ACHN (cell line): ENCODE data around the gene ASB3.
"Not testable (repeated sequence)": the region's sequence is repeated elsewhere in the genome, so short reads cannot be mapped to it uniquely, and the experiment has no call there.

Experiments
- DNase-seq: peaks from one replicate; pipeline ENCODE4 v3.0.0-alpha.2; 2015
- in situ Hi-C: cut with HindIII; loops from 2 replicates; pipeline ENCODE4 v1.10.0; 2017; ENCODE audit warnings: low sequenced_read_pairs, low pct_ligation_motif_present, low pct_unique_long_range_greater_than_20kb

Gene ASB3

DNA sequence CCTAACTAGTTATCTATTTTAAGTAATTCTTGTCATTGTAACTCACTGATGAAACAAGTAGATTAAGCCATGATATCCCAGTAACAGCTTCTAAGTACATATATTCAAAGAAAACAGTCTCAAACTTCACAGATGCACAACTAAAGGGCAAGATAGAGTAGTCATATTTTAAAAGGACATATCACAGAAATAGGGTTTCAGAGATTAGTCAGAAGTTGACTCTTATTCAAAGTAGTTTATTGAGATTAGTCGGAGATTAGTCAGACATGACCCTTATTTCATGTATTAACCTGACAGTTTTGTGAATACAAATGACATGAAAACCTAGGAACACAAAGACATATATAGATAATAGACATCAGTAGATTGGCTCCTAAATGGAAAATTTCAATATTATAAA is 35.0 kb downstream of the ASB3 start:
- no peak for DNase-seq
- in situ Hi-C loops = no loop called here

DNA sequence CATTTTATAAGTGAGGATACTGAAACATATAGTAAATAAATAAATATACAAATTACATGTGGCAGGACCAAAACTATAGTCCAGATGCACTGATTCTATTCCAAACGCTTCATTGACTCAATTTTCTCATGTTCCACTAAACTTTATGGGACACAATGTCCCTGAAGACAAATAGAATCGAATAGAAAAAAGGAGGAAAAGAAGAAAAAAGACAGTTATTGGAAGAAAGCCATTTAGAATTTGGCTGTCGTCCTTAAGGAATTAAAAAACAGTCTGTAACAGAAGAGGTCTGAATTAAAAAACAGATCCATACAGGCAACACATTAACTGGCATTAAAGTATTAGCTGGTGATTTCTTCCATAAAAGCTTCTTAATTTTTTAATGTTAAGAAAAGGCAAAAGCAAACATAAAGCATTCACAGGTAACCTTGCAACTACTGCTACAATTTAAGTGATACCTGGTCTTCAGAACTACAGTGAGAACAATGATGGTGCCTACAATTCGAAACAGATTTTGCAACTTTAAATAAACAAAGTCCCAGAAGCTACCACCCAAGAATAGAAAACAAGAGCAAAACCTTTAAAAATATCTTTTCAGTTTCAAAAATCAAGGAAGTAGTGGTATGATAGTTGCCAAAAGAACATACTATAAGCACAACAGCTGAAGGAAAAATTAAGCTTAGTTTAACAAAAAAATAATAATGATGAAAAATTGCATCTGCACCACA is 36.5 kb downstream of the ASB3 start:
- in situ Hi-C loops = no loop called here
- no peak for DNase-seq

GRCh38 chr2:53744395-53745065 is 42.2 kb downstream of the ASB3 start:
- in situ Hi-C loops = no loop called here

GRCh38 chr2:53740170-53740569 is 46.6 kb downstream of the ASB3 start:
- in situ Hi-C loops = no loop called here
- DNase-seq = peak; percentile 47

More at GRCh38 chr2:53744395-53745065, 42.2 kb downstream of the ASB3 start:
- DNase-seq = no peak

DNA sequence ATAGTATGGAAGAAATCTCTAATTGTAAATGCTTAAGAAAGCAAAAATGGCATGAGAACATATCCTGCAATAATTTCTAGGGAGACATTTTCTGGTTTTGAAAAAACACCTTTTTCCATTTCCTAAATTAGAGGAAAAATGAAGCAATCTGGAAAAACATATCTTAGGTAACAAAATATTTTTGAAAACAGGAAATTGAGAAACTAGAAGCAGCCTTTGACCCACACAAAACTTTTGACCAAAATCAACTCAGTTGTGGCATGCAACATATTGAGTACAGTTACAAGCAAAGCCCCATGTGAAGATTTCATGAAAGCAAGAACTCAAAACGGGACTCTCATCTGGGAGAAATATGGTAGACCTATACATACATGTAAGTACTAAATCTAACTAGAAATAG is 47.7 kb downstream of the ASB3 start:
- DNase-seq = no peak

DNA sequence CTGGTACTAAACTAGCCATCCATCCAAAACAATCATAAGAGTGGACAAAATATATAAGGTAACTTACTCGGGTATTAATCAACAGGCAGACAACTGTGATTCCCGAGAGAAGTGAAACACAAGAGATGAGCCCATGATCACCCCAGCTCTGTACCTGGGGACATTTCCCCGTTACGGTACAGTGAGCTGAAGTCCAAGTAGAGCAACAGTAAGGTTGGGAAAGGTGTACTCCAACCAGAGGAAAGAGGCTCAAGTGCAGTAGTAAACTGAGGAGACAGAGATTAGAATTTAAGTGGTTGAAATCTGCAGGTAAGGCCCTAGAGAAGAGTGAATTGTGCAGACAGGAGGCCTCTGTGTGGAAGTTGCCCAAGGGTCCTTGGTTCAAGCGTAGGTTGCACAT is 49.7 kb downstream of the ASB3 start:
- no peak for DNase-seq
- in situ Hi-C loops = no loop called here

More for the DNA sequence above, 47.7 kb downstream of the ASB3 start:
- in situ Hi-C loops = no loop called here

GRCh38 chr2:53729143-53729762 is 57.5 kb downstream of the ASB3 start:
- no peak for DNase-seq
- in situ Hi-C loops = no loop called here

DNA sequence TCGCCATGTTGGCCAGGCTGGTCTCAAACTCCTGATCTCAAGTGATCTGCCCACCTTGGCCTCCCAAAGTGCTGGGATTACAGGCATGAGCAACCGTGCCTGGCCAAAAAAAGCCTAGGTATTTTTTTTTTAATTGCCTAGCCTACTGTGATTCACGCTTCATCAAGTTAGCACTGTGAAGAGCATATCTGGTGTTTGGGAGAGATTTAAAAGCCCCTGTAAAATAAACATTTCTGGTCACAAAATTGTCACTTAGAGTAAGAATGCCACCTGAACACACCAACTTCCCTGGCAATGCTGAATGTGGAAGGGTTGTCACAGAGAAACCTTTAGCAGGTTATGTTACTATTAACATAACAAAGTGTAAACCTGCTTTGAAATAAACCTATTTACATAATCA is 58.8 kb downstream of the ASB3 start:
- DNase-seq = no peak
- in situ Hi-C loops = no loop called here

GRCh38 chr2:53725662-53726061 is 61.1 kb downstream of the ASB3 start:
- no peak for DNase-seq
- in situ Hi-C loops = no loop called here

GRCh38 chr2:53724536-53724935 is 62.2 kb downstream of the ASB3 start:
- in situ Hi-C loops = no loop called here
- DNase-seq = no peak

DNA sequence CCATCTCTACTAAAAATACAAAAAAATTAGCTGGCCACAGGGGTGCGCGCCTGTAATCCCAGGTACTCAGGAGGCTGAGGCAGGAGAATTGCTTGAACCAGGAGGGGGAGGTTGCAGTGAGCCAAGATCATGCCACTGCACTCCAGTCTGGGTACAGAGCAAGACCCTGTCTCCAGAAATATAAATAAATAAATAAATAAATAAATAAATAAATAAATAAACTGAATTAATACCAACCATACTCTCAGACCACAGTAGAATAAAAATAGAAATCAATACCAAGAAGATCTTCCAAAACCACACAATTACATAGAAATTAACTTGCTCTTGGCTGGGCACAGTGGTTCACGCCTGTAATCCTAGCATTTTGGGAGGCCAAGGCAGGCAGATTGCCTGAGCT is 65.8 kb downstream of the ASB3 start:
- DNase-seq, in situ Hi-C loops: not testable (repeated sequence)

GRCh38 chr2:53715568-53715967 is 71.2 kb downstream of the ASB3 start:
- in situ Hi-C loops = no loop called here
- peak; percentile 22 for DNase-seq

GRCh38 chr2:53711271-53711780 is 75.4 kb downstream of the ASB3 start:
- in situ Hi-C loops = no loop called here
- no peak for DNase-seq

GRCh38 chr2:53708988-53709387 is 77.8 kb downstream of the ASB3 start:
- DNase-seq = no peak
- in situ Hi-C loops = no loop called here

DNA sequence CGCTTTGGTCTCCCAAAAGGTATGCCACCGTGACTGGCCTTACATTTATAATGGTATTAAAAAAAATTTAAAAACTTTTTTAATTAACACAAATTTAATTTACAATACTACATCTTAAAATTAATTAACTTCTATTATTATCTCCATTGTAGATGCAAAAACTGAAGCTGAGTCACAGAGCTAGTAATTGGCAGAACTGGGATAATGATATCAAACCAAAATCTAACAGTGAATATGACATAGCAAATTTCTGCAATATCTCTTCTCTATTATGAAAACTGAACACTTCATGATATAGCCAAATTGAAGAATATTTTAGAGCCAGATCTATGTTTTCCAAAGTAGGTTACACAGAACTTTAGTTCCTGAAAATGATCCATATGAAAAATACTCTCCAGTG is 85.5 kb downstream of the ASB3 start:
- in situ Hi-C loops = no loop called here
- no peak for DNase-seq

DNA sequence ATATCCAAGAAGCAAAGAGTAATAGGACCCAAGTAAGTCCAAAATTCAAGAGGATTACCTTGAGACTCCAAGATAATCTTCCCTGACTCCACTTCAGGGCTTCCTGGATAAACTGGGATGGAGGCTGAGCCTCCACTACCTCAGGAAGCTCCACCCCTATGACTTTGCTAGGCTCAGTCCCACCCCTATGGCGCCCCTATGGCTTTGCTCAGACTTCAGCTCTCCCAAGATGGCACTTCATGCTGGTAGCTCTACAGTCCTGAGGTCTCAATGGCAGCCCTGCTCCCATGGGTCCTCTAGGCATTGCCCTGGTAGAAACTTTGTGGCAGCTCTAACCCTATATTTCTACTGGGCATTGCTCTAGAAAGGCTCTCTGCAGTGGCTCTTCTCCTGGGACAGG is 89.1 kb downstream of the ASB3 start:
- DNase-seq = no peak
- in situ Hi-C loops = no loop called here

- no peak for DNase-seq
- in situ Hi-C loops = no loop called here
Observed at GRCh38 chr2:53697092-53697491, 89.7 kb downstream of the ASB3 start.

GRCh38 chr2:53695575-53695974 is 91.2 kb downstream of the ASB3 start:
- DNase-seq = no peak
- in situ Hi-C loops = no loop called here

DNA sequence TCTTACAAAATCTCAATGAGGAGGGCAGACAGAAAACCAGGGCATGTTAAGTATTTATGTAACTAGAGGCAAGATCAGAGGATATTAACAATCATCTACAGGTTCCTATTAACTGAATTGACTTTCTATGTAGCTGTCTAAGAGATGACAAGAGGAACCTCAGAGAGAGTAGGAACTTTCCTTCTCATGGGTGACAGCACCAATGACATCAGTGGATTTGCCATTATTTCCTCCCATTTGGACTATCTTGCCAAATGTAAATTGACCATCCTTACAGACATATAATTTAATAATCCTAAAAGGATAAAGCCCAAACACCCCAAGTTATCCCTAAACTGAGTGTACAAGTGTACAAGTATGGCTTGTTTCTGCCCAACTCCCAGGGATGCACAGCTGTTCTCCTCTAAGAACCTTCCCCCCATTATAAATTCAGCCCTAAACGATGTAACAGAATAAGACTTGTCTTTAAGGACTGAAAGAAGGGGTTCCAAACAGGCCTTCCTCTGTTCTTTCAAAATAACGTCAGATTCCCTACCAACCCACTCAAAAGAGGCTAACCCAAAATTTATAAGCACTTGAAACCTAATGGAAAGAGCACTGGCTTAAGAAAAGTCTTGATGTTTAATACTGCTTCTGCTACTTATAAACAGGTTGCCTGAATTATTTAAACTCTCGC is 92.5 kb downstream of the ASB3 start:
- no peak for DNase-seq
- in situ Hi-C loops = no loop called here
